Measurements from ENCODE around the gene GRID2IP.
"Not testable (repeated sequence)": the region's sequence is repeated elsewhere in the genome, so short reads cannot be mapped to it uniquely, and the experiment has no call there.

GRID2IP gene

GRCh38 chr7:6482743-6483119 lies 68.5 kb downstream of the GRID2IP start:
- DNase-seq = no peak

DNA sequence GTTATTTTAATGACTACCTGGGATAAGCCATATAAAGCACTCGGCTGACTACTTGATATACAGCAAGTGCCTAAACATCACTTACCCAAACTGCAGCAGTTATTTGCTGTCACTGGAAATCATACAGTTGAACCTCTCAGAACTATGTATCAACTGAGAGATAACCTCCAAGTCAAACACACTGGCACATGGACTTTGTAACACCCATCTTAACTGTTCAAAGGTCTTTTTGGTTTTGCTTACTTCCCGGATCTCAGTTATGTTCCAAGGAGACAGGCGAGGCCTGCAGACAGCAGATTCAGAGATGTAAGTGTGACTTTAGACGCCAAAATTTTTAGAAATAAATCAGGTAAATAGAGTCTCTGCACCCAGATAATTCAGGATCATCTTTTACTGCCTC lies 69.0 kb downstream of the GRID2IP start:
- no peak for DNase-seq

DNA sequence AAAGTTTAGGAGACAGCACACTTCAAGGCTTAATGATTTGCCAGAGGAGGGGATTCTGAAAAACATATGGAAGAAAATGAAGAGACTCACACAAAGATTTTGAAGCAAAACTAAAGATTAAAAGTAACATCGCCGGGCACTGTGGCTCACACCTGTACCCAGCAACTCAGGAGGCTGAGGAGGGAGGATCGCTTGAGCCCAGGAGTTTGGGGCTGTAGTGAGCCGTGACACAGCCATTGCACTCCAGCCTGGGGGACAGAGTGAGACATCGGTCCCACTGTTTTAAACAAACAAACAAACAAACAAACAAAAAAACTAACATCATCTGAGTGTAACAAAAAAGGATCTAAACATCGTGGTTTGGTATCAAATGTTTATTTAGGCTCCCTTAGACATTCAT lies 69.8 kb downstream of the GRID2IP start:
- DNase-seq = no peak

GRCh38 chr7:6480323-6480660 lies 71.0 kb downstream of the GRID2IP start:
- no peak for DNase-seq

- DNase-seq = no peak
These were observed 72.2 kb downstream of the GRID2IP start for GRCh38 chr7:6479067-6479466.

DNA sequence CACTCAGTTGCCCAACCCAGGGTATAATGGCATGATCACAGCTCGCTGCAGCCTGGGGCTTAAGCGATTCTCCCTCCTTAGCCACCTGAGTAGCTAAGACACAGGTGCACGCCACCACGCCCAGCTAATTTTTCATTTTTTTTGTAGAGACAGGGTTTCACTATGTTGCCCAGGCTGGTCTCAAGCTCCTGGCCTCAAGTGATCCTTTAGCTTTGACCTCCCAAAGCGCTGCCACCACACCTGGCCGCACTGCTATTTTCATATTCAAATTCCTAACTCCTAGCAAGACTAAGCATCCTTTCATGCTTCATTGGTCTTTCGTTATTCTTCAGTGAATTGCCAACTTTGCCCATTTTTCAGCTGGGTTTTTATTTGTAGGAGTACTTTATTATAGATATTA lies 73.1 kb downstream of the GRID2IP start:
- DNase-seq = no peak

- no peak for DNase-seq
These were observed 74.0 kb downstream of the GRID2IP start for GRCh38 chr7:6477318-6477660.

DNA sequence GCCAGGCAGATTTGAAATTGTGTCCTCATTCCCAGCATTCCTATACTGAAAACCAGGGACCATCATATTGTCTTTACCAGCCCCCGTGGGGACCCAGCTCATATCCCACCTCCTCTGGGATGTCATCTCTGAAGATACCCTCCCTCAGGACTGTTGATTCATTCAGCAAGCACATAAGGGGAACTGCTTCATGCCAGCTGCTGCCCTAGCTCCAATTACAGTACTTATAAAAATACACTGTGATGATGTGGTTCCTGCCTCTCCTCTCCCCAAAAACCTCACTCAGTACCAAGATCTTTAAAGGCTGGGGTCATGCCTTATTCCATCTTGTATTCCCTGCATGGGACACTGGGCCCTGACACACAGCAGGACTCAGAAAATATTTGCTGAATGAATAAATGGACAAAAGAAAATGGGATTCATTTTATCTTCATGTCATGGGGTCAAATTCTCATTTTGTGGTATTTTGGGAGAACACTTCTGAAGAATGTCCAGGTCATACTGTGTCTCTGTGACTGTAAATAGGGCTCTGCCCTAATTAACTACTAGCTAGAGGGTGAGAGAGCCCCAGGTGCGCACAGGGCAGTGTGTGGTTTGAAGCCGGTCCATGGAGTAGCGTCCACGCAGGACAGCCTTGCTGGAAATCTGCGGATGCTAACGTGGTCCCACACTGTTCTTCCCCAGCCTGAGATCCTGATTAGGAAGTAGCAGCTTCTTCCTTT lies 74.5 kb downstream of the GRID2IP start:
- DNase-seq = peak in 1 of 2 donors; percentile 9

- DNase-seq = no peak
These were observed 75.7 kb downstream of the GRID2IP start for GRCh38 chr7:6475433-6476186.

DNA sequence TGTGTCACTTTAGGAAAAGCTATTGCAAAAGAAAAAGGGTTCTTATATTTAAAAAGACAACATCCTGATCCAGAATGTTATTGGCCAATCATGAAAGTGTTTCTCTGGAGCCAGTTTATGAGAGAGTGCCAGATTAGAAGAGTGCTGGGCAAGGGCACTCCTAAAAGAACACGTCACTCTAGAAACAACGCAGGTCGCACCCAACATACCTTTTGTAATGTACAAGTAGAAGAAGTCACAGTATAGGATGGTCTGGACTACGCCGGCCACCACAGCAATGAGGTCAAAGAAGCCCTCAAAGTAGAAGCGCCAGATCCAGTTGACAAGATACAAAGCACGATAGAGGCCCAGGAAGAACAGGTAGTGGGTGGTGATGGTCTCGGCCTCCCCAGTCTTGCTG lies 85.4 kb downstream of the GRID2IP start:
- no peak for DNase-seq

- peak in 1 of 2 donors; percentile 14 for DNase-seq
These were observed 87.7 kb downstream of the GRID2IP start for GRCh38 chr7:6463609-6464008.

DNA sequence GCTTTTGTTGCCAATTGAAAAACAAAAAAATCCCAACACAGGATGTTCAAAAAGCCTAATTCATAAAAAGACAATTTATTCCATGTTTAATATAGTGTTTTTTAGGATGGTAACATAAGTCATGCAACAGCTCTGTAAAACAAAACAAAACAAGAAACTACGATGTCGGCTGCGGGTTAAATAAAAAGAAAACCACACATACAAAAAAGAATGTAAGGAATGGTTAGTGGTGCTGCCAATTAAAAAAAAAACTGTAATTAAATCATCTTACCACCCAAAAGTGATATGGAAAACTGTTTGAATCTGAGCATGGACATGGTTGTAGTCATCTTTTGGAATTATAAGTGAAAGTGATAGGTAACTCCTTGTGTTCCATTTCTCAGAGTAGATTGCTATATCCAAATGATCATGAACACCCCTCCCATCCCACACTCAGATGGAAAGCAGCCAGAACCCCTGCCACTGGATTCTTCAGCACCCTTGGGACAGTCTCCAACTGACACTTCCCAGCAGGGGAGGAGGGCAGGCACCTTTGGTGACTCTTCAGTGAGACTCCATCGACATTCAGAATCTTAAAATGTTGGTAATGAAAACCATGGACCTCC lies 89.2 kb downstream of the GRID2IP start:
- no peak for DNase-seq

GRCh38 chr7:6460990-6461584 lies 90.2 kb downstream of the GRID2IP start:
- no peak for DNase-seq

- DNase-seq = no peak
These were observed 91.0 kb downstream of the GRID2IP start for GRCh38 chr7:6460303-6460702.

DNA sequence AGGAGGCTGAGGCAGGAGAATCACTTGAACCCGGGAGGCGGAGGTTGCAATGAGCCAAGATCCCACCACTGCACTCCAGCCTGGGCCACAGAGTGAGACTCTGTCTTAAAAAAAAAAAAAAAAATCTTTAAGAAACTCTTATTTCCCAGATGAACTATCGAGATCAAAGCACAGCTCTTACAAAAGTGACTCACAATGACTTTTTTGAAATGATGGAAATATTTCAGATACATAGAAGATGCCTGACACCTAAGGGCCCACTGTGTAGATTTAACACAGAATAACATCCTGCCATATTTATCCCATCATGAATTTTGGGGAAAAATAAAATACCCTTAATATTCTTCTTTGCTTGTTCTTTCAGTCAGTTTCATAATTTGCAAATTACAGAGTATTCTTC lies 92.6 kb downstream of the GRID2IP start:
- DNase-seq = not testable (repeated sequence)

DNA sequence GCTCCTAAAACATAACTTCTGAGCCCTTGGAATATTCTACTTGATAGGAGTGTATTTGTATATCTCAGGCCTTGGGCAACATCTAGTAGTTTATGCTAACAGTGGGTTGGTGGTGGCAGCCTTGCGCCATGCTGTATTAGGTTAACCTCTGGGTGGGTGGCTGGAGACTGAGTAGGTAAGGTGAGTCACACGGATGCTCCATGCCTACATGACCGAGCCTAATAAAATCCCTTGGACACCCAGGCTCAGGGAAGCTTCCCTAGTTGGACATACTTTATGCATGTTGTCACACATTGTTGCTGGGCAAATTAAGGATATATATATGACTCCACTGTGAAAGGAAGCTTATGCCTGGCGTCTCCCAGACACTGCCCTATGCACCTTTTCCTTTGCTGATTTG lies 97.5 kb downstream of the GRID2IP start:
- no peak for DNase-seq

DNA sequence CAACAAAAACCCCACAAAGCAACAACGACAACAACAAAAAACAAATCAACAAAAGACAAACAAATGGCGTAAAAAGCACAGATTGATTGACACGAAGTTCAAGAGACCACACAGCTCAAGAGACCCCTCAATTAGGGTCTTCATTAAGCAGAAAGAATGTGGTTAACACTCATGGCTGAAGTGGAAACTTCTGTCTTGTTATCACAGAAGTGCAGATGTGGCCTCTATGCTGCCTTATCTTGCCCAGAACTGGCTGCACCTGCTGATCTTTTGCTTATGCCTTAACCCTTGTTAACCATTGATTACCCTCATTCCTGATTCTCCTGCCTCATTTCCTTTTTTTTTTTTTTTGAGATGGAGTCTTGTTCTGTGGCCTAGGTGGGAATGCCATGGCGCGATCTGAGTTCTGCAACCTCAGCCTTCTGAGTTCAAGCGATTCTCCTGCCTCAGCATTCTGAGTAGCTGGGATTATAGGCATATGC lies 100.0 kb downstream of the GRID2IP start:
- no peak for DNase-seq

DNA sequence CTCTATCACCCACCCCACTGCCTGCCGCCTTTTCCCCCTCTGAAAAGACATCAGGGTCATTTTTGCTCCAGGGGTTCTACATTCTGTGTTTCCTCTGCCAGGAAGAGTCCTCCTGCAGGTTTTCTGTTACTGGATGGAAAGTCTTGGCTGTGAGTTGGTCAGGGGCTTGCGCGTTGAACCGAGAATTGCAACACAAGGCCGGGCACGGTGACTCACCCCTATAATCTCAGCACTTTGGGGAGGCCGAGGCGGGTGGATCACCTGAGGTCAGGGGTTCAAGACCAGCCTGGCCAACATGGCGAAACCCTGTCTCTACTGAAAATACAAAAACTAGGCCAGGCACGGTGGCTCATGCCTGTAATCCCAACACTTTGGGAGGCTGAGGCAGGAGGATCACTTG lies 100.7 kb downstream of the GRID2IP start:
- DNase-seq = not testable (repeated sequence)

DNA sequence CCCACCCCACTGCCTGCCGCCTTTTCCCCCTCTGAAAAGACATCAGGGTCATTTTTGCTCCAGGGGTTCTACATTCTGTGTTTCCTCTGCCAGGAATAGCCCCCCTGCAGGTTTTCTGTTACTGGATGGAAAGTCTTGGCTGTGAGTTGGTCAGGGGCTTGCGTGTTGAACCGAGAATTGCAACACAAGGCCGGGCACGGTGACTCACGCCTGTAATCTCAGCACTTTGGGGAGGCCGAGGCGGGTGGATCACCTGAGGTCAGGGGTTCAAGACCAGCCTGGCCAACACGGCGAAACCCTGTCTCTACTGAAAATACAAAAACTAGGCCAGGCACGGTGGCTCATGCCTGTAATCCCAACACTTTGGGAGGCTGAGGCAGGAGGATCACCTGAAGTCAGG lies 101.4 kb downstream of the GRID2IP start:
- not testable (repeated sequence) for DNase-seq

DNA sequence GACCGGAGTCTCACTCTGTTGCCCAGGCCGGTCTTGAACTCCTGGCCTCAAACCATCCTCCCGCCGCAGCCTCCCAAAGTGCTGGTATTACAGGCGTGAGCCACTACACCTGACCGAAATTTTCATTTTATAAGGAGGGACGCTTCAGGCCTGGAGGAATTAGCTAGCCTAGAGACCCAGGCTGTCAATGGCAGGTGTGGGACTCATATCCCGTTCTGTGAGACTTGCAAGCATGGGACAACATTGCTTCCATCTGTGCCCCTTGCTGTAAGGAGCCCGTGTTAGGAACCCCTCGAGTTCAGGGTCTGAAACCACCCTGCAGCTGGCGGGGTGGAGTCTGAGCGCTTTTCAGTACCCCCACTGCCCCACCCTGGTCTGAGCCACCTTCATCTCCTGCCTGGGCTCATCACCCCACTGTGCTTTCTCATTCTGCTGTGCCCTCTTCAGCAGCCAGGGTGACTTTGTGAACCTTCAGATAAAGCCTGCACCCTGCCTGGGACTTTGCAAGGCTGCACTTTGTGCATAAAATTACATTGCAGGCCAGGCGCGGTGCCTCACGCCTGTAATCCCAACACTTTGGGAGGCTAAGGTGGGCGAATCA lies 102.2 kb downstream of the GRID2IP start:
- DNase-seq = no peak

DNA sequence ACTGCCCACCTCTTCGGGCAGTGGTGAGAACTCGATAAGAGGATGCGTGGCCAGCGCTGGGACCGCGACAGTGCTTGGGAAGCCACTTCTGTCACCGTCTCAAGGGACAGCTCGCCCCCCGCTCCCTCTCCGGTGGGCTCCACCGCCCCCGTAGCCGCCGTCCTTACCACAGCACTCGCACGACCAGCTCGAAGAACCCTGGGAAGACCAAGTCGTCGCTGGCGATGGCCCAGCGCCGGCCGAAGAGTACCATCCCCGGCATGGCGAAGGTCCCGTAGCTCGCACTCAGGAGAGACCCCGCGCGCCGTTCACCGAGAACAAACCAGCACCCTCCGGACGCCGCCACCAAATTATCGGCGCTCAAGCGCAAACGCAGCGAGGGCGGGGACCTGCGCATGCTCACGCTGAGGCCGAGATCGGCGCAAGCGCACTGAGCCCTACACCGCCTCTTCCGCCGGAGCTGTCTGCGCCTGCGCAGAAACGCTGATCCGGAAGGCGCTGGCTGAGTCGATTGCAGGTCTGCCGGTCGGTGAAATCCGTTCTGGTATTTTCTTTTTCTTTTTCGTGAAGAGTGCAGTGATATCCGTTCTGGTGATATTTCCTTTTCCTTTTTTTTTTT lies 103.6 kb downstream of the GRID2IP start, which contains the start of gene DAGLB:
DAGLB (minus strand) TSS at position 374 of the 619 bp plus-strand sequence; CDS start at position 262, 112 bp downstream.
- peak; percentile 95 to 97 for DNase-seq
